ENCODE data around the gene TK2.
A peak's percentile ranks its signal among the peaks of the same experiment; 100 is the strongest.

Gene TK2

DNA sequence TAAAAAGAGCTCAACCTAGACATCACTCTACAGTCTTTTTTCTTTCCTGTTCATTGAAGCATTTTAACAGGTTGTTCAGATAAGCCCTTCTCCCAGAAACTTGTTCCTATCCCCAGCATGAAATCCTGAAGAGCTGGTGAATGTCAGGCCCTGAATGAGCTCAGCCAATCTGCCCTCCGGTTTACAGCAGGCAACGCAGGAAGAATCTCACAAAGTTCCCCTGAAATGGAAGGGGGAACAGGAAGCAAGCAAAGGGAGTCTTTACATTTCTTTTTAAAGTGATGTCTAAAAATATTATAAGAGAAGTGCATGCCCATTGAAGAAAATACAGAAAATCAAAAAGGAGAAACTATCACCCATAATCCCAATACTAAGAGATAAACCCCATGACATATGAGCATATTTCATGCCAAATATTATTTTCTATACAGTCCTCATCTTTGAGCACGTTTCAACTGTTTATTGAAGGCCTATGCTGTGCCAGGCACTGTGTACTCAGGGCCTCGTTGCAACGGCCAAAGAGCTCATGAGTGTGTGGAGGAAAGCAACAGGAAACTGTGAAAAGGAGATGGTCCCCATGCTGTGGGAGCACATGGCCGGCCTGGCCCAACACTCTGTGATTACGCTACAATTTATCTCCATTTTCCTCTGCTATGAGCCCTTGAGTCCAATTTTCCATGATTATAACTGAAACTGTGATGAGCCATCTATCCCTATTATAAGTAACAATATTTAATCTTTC is 5.7 kb downstream of the TK2 start:
- DNase-seq = no peak

GRCh38 chr16:66543541-66543940 is 6.4 kb downstream of the TK2 start:
- DNase-seq = no peak

- no peak for DNase-seq
Measured at GRCh38 chr16:66542396-66542795, 7.5 kb downstream of the TK2 start.

- DNase-seq = no peak
Measured at GRCh38 chr16:66541388-66542355, 8.2 kb downstream of the TK2 start.

GRCh38 chr16:66539623-66540469 is 10.1 kb downstream of the TK2 start:
- no peak for DNase-seq

DNA sequence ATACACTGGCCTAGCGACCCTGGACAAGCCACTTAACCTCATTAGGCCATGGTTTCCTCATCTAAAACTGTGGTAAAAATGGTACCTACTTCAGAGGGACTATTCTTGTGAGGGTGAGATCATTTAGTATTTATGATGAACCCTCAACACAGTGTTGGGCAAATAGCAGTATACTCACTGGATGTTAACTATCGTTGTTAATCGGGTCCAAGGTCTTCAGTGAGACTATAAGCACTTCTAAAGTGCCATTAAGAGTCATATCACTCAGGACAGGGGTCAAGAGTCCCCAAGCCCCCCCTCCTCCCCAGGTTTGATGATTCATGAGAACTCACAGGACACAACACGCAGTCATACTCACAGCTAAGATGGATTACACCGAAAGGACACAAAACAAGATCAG is 11.0 kb downstream of the TK2 start:
- DNase-seq = no peak

GRCh38 chr16:66537236-66537635 is 12.7 kb downstream of the TK2 start:
- no peak for DNase-seq

DNA sequence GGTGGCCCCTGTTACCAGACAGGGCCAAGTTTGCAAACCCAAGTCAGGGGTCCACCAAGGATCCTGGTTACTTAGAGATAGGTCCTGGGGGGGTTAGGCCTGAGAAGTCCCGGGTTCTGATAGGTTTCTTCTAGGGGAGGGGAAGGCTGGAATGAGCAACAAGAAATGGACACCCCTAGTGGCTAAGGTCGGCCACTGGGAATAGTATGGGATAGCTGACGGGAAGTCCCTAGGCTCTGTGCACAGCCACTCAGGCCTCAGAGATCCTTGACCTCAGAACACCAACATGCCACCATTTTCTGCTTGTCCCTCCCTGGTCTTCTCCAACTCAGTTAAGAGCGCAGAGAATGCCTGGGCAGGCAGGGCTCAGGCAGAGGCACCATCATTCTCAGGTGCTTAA is 13.4 kb downstream of the TK2 start:
- no peak for DNase-seq

- DNase-seq = peak; percentile 76
Measured at GRCh38 chr16:66534376-66534799, 15.5 kb downstream of the TK2 start.

DNA sequence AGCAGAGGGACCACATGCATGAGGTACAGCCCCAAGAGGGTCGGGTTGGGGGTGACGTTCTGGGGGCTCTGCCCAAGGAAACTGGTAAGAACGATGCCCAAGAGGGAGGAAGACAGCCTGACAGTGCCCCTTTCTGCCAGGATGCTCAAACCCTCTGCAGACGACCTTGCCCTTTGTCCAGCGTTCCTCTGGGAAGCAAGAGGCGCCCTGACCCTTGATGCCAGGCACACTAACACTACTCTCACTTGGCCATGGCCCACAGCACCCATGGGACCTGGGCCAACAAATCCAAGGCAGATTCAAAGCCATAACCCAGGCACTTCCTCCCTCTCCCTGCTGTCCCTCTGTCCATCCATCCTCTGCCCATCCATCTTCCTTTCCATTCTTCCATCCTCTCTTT is 20.4 kb downstream of the TK2 start:
- no peak for DNase-seq

DNA sequence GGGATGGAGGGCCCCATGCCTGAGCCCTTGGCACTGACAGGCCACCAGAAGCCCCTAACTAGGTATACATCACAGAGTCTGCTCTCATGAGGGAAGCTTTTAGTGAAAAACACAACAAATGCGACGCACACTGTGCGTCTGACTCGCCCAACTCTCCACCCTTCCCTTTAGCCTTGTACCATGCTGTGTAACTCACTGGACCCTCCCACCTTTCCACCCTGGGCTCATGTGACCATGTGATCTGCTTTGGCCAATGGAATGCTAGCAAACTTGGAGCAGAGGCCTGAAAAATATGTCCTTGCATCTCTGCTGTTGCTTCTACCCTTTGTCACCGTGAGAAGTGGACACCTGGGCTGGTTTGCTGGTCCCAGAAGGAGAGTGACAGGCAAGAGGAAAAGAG is 21.6 kb downstream of the TK2 start:
- no peak for DNase-seq

GRCh38 chr16:66525396-66526180 is 24.3 kb downstream of the TK2 start:
- DNase-seq = peak; percentile 80

GRCh38 chr16:66524601-66525164 is 25.2 kb downstream of the TK2 start:
- peak; percentile 81 for DNase-seq

DNA sequence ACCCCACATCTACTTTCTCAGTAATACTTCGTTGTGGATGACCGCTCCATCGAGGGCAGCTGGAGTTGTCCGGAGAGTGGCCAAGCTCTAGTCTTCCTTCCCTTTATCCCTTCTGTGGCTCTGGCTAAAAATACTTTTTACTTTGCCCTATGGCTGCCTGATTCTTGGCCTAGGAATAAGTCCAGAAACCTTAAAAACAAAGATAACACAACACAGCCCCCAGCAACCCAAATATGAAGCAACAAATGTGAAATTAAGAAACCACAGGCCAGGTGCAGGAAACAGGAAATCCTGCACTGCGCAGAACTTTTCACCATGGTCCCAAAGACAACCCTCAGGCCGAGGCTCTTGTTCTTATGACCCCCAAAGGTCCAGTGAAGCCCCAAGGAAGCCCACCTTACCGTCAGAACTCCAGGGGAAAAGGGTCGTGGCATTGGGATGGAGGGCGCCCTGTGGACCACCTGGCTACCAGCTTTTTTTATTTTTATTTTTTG is 26.0 kb downstream of the TK2 start:
- peak; percentile 20 for DNase-seq

- no peak for DNase-seq
Measured at GRCh38 chr16:66522816-66523590, 26.9 kb downstream of the TK2 start.

DNA sequence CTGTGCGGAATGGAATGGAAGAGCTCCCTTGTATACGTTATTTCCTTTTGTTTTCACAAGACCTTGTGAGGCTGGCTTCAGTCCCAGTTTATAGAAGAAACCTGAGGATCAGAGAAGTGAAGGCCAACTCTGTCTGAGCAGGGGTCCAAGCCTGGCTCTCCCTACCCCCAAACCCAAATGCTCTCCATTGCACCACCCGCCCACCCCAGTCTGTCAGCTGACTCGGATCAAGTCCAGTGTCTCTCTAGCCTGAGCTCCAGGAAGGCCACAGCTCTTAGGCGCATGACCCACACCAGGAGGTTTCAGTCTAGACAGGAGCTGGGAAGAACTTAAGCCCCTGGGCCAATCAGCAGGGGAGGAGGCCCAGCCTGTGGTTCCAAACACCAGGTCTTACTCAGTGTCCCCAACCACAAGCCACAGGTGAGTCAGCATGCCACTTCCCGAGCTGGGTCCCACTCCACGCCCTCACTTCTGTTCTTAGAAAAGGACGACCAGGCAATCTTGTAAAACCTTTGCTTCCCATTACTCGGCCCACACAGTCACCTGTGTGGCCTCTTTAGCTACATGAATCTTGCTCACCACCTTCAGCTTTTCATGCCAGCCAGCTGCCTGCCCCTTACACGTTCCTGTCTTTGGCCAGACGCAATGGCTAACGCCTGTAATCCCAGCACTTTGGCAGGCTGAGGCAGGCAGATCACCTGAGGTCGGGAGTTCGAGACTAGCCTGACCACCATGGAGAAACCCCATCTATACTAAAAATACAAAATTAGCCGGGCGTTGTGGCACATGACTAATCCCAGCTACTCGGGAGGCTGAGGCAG is 27.8 kb downstream of the TK2 start:
- peak; percentile 78 for DNase-seq

DNA sequence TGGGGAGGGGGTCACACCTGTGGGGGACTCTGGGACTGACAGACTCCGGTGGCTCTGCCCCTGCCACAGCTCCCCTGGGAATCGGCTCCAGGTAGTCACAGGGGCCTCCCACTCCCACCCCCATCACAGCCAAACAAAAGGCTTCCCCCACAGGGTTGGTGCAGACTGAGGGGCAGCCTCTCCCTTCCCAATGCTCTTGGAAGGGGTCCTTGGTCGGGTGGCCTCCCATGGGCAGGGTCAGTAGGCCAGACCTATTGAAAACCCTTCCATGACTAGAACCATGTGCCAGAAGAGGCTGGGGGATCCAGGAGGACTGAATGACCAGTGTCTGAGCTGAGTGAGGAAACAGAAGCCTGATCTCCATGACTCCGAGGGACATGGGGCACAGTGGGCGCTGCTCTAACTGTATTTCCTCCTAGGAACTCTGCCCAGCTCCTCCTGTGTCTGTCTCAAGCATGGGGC is 28.6 kb downstream of the TK2 start:
- DNase-seq = no peak

DNA sequence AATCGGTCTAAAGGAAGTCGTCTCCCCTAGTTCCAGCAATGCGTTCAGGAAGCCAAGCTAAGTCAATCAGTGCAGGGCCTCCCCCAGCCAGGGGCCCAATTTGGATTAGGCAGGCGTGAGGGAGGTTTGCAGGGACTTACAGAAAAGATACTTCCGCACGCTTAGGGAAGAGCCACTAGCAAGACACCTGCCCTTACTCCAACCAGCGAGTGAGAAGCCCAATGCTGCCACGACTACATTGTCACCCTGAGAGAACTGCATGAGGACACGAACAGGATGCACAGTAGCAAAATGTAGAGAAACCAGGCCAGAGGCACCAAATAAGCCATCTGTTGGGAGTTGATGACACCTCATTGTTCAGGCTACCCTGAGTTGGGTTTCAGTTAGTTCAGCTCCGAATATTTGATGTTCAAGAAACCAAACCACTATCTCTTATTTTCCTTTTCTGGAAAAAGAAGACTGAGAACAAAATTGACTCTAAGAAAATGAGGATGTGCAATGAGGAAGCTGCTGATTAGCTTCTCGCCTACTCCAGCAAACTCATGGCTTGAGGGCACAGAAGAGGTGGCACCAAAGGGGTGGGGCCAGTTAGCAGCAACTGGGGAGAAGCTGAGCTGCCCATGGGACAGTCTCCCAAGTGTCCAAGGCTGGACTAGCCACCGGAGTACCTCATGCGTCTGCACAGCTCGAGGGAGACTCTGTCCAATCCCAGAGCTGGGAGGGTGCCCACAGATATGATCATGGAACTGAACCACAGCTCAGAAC is 29.3 kb downstream of the TK2 start:
- DNase-seq = peak; percentile 54

All from hematopoietic multipotent progenitor cell treated with erythropoietin and hydrocortisone succinate and interleukin-3 and kit ligand, for 8 days (in vitro differentiated cells).